ES-I3 (cell line): ENCODE results near the gene CLDN12.
A peak's percentile ranks its signal among the peaks of the same experiment; 100 is the strongest.
"Not testable (repeated sequence)": the region's sequence is repeated elsewhere in the genome, so short reads cannot be mapped to it uniquely, and the experiment has no call there.

ENCODE experiments used
- H3K36me3 ChIP-seq: 2 replicates; pipeline ENCODE4 v1.6.1; 2013; ENCODE audit warnings: mild to moderate bottlenecking, low read length, control low read depth, moderate library complexity; ENCODE audit not compliant: insufficient read depth
- H3K4me1 ChIP-seq: 2 replicates; pipeline ENCODE4 v1.6.1; 2013; ENCODE audit warnings: mild to moderate bottlenecking, control low read depth, low read length; ENCODE audit not compliant: insufficient read depth
- H3K9ac ChIP-seq: 2 replicates; pipeline ENCODE4 v1.6.1; 2013; ENCODE audit warnings: low read depth, mild to moderate bottlenecking, low read length, moderate library complexity
- H3K9me3 ChIP-seq: 2 replicates; pipeline ENCODE4 v1.6.1; 2013; ENCODE audit warnings: mild to moderate bottlenecking, low read length, moderate library complexity; ENCODE audit not compliant: control insufficient read depth, insufficient read depth

The CLDN12 gene

DNA sequence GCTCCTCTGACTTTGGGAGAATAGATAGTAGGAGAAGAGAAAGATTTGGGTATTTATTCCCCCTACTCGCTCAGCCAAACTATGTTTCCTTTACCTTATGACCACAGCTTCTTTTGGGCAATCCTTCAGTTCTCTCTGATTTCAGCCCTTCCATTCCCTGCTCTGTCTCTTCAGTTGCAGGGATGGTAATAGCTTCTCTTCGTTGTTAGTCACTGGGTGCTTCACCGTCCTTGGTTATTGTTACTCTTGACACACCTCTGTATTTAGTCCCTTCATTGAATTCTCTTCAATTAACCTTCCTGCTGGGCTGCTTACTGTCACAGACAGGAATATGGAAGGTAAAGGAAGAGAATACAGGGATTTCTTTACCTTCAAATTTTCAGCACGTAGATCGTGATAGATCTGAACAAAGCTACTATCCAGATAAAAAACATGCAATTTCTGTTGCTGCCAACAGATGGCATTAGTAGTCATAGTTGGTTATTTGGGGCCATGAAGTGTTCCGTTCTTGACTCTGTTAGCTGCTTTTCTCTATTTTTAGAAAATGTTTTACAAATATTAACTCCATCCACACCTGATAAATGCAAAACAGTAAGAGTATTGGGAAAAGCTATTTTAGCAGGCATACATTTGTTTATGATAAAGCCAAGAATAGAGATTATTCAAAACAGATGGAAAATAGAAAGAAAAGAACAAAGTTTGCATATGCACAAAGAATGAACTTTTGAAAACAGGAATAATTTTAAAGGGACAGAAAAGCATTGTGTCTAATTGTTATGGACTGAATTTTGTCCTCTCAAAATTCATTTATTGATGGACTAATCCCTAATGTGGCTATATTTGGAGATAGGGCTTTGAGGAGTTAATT is 52.1 kb downstream of the CLDN12 start:
- Histone ChIP-seq H3K4me1 (no peaks in the 10 kb centered on the region), H3K9me3 (no peaks in the 10 kb centered on the region), H3K36me3 (no peaks in the 10 kb centered on the region), H3K9ac (peak overlapping the region; percentile 28; the same call in 1 of the 2 replicates)

DNA sequence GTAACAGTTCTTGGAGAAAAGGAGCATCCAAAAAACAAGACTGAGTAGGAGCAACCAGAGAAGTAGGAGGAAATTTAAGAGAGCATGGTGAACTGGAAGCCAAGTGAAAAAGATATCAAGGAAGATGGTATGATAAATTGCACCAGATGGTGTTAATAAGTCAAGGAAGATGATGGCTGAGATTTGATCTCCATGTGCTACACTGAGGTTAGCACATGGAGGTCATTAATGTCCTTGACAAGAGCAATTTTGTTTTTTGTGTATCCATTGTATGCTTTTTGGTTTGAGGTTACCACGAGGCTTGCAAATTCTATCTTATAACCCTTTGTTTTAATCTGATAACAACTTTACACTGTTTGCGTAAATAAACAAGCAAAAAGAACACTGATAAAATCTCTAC is 54.8 kb downstream of the CLDN12 start:
- Histone ChIP-seq H3K36me3 (no peaks in the 10 kb centered on the region), H3K9me3 (0 out of 2 replicates have a peak, but pooled peaks cover 2% of the 10 kb centered on the region), H3K4me1 (no peaks in the 10 kb centered on the region), H3K9ac (no peak overlapping the region)

DNA sequence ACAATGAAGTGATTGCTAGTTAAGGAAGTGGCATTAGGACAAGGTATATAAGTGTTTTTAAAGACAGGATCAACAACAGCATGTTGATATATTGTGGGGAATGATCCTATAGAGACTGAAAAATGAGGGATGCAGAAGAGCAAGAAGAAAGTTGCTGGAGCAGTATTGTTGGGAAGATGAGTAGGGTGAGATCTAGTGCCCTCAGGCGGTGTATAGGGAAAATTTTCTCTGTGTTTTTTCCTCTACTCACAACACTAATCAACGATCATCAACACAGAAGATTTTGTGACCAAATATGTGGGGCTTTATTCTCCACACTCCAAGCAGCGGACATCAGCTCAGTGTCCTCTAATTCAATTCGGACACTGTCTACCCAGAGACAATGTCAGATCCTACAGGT is 56.6 kb downstream of the CLDN12 start:
- Histone ChIP-seq H3K9ac (no peak overlapping the region), H3K4me1 (no peaks in the 10 kb centered on the region), H3K9me3 (peaks cover 10% of the 10 kb centered on the region; the same call in 1 of the 2 replicates), H3K36me3 (no peaks in the 10 kb centered on the region)

DNA sequence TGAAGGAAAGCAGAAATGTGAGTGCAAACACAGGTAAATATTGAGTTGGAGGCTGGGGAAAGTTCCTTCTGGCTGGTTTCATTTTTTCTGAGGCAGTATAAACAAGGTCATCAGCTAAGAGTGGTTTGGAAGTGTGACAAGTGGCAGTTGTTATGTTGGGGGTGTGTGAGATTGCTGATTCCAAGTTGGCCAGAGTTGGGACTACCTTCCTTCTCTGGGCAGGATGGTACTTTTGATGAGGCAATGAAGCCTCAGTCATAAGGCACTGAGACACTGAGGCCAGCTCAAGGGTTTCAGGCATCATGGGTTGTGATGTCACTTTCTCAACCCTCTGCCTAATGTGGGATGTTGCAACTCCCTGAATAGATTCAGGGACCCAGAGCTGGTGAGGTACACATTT is 58.0 kb downstream of the CLDN12 start:
- no peaks in the 10 kb centered on the region for H3K36me3 ChIP-seq
- no peak overlapping the region for H3K9ac ChIP-seq
- no peaks in the 10 kb centered on the region for H3K4me1 ChIP-seq
- peaks cover 10% of the 10 kb centered on the region; the same call in 1 of the 2 replicates for H3K9me3 ChIP-seq

DNA sequence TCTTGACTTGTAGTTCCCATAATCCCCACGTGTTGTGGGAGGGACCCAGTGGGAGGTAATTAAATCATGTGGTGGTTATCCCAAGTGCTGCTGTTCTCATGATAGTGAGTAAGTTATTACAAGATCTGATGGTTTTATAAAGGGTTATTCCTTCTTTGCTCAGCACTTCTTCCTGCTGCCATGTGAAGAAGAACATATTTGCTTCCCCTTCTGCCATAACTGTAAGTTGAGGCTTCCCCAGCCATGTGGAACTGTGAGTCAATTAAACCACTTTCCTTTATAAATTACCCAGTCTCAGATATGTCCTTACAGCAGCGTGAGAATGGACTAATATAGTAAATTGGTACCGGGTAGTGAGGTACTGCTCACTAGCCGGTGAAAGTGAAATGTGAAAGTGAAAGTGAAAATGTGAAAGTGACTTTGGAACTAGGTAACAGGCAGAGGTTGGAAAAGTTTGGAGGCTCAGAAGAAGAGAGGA is 59.9 kb downstream of the CLDN12 start:
- H3K9me3 ChIP-seq, H3K9ac ChIP-seq, H3K36me3 ChIP-seq, H3K4me1 ChIP-seq: not testable (repeated sequence)
